Duodenal mucosa (tissue), 2 donors: ENCODE results near the gene CYCS.
A peak's percentile ranks its signal among the peaks of the same experiment; 100 is the strongest.
"Not testable (repeated sequence)": the region's sequence is repeated elsewhere in the genome, so short reads cannot be mapped to it uniquely, and the experiment has no call there.

Experiments used
- H3K27ac ChIP-seq: one replicate; pipeline ENCODE4 v1.7.0; 2013; ENCODE audit warnings: low read depth, low read length
- H3K27me3 ChIP-seq, 2 donors: one replicate each; pipeline ENCODE4 v1.7.0; 2013; ENCODE audit warnings: low read length in 2 of 2, control low read depth in 1 of 2; ENCODE audit not compliant: insufficient read depth in 2 of 2, control insufficient read depth in 1 of 2
- H3K36me3 ChIP-seq, 2 donors: one replicate each; pipeline ENCODE4 v1.7.0; 2013; ENCODE audit warnings: low read length in 2 of 2, control low read depth in 1 of 2; ENCODE audit not compliant: insufficient read depth in 2 of 2, control insufficient read depth in 1 of 2
- H3K4me1 ChIP-seq, 2 donors: one replicate each; pipeline ENCODE4 v1.7.0; 2013; ENCODE audit warnings: low read length in 2 of 2, control low read depth in 1 of 2; ENCODE audit not compliant: insufficient read depth in 2 of 2, control insufficient read depth in 1 of 2
- H3K4me3 ChIP-seq, 2 donors: one replicate each; pipeline ENCODE4 v1.7.0; 2013; ENCODE audit warnings: low read length in 2 of 2, low read depth in 1 of 2
- H3K9ac ChIP-seq, 2 donors: one replicate each; pipeline ENCODE4 v1.7.0; 2013; ENCODE audit warnings: low read length in 2 of 2, low read depth in 1 of 2
- H3K9me3 ChIP-seq, 2 donors: one replicate each; pipeline ENCODE4 v1.7.0; 2013; ENCODE audit warnings: low read length in 2 of 2, control low read depth in 1 of 2; ENCODE audit not compliant: control insufficient read depth in 1 of 2

CYCS gene

DNA sequence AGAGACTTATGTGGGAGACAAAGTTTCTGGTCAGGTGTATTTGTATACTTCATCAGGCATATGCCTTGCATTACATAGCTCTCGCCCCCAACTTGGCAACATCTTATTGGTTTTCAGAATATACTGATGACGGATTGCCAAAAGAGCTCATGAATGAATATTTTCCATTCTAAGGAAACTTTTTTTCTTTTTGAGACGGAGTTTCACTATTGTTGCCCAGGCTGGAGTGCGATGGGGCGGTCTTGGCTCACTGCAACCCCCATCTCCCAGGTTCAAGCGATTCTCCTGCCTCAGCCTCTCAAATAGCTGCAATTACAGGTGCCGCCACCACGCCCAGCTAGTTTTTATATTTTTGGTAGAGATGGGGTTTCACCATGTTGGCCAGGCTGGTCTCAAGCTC, 6.0 kb downstream of the CYCS start:
- no peaks in the 10 kb centered on the region for H3K27me3 ChIP-seq
- H3K4me1 ChIP-seq = peaks cover 15 to 19% of the 10 kb centered on the region in 2 donors
- H3K4me3 ChIP-seq = no peak overlapping the region
- H3K36me3 ChIP-seq = peaks cover 10 to 36% of the 10 kb centered on the region in 2 donors
- H3K9ac ChIP-seq = no peak overlapping the region
- no peaks in the 10 kb centered on the region for H3K9me3 ChIP-seq
- H3K27ac ChIP-seq = no peak overlapping the region

DNA sequence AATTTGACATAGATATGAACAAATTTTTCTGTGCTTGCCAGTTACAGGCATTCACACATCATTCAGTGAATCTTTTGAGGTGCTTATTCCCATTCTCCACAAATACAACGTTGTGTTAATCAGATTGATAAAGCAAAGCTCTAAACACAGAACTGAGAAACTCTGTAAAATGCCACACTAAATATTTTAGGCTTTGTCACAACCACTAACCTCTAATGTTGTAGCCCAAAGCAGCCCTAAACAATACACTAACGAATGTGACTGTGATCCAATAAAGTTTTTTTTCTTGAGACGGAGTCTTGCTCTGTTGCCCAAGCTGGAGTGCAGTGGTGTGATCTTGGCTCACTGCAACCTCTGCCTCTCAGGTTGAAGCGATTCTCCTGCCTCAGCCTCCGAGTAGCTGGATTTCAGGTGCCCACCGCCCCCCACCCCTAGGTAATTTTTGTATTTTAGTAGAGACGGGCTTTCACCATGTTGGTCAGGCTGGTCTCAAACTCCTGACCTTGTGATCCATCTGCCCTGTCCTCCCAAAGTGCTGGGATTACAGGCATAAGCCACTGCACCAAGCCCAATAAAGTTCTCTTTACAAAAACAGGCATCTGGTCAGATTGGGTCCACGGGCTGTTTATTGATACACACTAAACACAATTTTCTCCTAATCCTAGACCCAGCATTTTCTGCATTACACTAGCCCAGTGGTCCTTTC, 6.9 kb downstream of the CYCS start:
- H3K27me3 ChIP-seq = no peaks in the 10 kb centered on the region
- peak overlapping the region in 1 of 2 donors; percentile 1 for H3K9ac ChIP-seq
- peaks cover 10 to 36% of the 10 kb centered on the region in 2 donors for H3K36me3 ChIP-seq
- H3K4me3 ChIP-seq = no peak overlapping the region
- no peaks in the 10 kb centered on the region for H3K9me3 ChIP-seq
- H3K27ac ChIP-seq = no peak overlapping the region
- H3K4me1 ChIP-seq = peaks cover 13 to 15% of the 10 kb centered on the region in 2 donors

DNA sequence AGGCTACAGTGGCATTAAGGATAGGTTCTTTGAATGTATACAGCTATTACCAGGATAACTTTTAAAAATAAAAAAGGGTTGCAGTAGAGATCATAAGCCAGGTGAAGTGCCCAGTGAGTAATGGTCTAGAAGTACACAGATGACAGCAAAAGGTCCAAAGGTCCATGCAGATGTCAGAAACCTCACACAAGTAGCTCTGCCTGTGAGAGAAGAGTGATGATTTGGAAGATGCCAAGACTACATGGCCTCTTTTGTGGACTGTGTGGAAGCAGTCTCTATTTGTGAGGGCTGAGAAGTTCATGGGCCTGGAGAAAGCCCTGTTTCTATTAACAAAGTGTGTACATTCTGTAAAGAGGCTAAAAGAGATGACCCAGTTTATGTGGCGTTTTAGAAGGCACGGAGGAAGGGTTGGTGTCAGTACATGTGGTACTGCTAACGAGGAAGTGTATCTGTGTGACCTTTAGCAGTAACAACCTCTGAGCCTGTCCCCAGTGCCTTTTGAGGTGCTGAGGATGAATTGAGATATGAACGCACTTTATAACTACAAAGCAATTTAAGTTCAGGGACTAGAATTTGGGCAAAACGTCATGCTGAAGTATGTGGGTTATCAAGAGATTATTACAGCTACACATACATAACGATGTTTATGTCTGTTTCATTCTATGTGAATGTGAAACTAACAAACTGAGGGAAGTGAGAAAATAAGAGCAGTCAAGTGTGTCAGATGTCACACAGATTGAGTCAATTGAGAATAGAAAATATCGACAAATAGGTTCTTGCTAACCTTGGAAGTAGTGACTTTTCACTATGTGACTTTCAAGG, 7.6 kb downstream of the CYCS start:
- Histone ChIP-seq H3K27ac (no peak overlapping the region), H3K4me3 (peak overlapping the region in 1 of 2 donors; percentile 6), H3K9ac (peak overlapping the region; percentile 1 to 7), H3K36me3 (peaks cover 8 to 32% of the 10 kb centered on the region in 2 donors), H3K9me3 (no peaks in the 10 kb centered on the region), H3K27me3 (no peaks in the 10 kb centered on the region), H3K4me1 (peaks cover 13 to 15% of the 10 kb centered on the region in 2 donors)

DNA sequence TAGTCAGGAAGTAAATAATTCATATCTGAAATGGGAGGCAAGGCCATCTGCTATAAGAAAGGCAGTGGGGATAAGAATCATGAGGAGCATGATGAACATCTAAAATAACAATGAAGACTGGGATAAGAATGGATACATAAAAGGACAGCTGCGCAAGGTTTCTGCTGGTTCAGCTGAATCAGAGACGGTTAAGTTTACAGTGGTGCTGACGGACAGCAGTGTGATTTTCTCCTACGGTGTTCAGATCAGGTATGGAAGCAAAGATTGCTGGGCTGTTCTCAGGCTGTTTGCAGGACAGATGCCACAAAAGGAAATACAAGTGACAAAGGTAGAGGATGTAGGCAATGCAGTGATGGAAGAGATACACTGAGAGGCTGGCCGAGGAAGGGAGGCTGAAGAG, 8.4 kb downstream of the CYCS start:
- no peak overlapping the region for H3K9ac ChIP-seq
- H3K4me3 ChIP-seq = no peak overlapping the region
- no peaks in the 10 kb centered on the region for H3K9me3 ChIP-seq
- H3K27me3 ChIP-seq = no peaks in the 10 kb centered on the region
- H3K27ac ChIP-seq = no peak overlapping the region
- H3K36me3 ChIP-seq = peaks cover 5 to 24% of the 10 kb centered on the region in 2 donors
- H3K4me1 ChIP-seq = peaks cover 13 to 15% of the 10 kb centered on the region in 2 donors

DNA sequence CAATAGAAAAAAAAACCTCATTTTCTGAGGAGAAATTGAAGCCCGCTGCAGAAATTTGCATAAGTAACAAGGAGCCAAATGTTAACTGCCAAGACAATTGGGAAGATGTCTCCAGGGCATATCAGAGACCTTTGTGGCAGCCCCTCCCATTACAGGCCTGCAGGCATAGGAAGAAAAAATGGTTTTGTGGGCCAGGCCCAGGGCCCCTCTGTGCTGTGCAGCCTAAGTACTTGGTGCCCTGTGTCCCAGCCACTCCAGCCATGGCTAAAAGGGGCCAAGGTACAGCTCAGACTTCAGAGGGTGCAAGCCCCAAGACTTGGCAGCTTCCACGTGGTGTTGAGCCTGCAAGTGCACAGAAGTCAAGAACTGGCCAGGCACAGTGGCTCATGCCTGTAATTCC, 14.5 kb downstream of the CYCS start:
- H3K27me3 ChIP-seq, H3K36me3 ChIP-seq: not testable (repeated sequence)

DNA sequence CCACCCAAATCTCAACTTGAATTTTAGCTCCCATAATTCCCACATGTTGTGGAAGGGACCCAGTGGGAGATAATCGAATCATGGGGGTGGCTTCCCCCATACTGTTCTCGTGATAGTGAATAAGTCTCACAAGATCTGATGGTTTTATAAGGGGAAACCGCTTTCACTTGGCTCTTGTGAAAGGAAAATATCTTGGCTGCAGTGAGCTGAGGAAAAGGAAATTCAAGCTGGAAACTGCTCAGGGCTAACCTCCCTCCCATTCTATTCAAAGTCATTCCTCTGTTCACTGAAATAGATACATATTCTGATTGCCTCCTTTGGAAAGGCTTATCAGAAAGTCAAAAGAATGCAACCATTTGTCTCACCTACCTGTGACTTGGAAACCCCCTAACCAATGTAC, 15.8 kb downstream of the CYCS start:
- H3K27ac ChIP-seq = no peak overlapping the region

More for the DNA sequence above, 14.5 kb downstream of the CYCS start:
- not testable (repeated sequence) for H3K27ac ChIP-seq, H3K9ac ChIP-seq, H3K4me1 ChIP-seq, H3K9me3 ChIP-seq, H3K4me3 ChIP-seq

DNA sequence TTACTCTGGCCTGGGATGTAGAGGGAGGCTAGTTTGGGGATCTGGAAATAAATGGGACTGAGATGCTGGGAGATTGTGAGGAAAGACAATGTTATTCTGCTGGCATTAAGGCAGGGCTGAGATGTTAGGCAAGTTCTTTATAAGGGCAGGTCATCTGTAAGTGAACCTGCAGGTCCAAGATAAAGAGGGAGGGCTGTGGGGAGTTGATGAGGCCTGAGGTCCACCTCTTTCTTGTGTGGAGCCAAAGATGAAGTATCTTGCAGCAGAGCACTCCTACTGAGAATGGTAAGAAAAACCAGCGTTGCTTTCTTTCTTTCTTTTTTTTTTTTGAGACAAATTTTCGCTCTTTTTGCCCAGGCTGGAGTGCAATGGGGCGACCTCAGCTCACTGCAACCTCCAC, 19.1 kb downstream of the CYCS start:
- Histone ChIP-seq H3K36me3 (no peaks in the 10 kb centered on the region), H3K27me3 (no peaks in the 10 kb centered on the region), H3K9me3 (no peaks in the 10 kb centered on the region), H3K4me1 (no peaks in the 10 kb centered on the region), H3K27ac (no peak overlapping the region), H3K9ac (no peak overlapping the region), H3K4me3 (no peak overlapping the region)

More for the DNA sequence above, 15.8 kb downstream of the CYCS start:
- H3K4me3 ChIP-seq = no peak overlapping the region
- H3K4me1 ChIP-seq = no peaks in the 10 kb centered on the region
- no peaks in the 10 kb centered on the region for H3K9me3 ChIP-seq
- H3K36me3 ChIP-seq = no peaks in the 10 kb centered on the region
- no peaks in the 10 kb centered on the region for H3K27me3 ChIP-seq
- no peak overlapping the region for H3K9ac ChIP-seq

DNA sequence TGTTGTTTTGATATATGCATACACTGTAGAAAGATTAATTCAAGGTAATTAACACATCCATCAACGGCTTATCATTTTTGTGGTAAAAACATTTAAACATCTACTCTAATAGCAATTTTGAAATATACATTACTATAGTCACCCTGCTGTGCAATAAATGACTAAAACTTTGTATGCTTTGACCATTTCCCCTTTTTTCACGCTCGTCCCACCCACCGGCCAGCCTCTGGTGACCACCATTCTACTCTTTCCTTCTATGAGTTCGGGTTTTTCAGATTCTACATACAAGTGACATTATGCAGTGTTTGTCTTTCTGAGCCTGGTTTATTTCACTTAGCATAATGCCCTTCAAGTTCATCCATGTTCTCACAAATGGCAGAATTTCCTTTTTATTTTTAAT, 21.3 kb downstream of the CYCS start:
- H3K9me3 ChIP-seq = no peaks in the 10 kb centered on the region
- no peak overlapping the region for H3K27ac ChIP-seq
- H3K4me3 ChIP-seq = no peak overlapping the region
- no peak overlapping the region for H3K9ac ChIP-seq
- H3K4me1 ChIP-seq = no peaks in the 10 kb centered on the region
- no peaks in the 10 kb centered on the region for H3K27me3 ChIP-seq
- H3K36me3 ChIP-seq = no peaks in the 10 kb centered on the region

DNA sequence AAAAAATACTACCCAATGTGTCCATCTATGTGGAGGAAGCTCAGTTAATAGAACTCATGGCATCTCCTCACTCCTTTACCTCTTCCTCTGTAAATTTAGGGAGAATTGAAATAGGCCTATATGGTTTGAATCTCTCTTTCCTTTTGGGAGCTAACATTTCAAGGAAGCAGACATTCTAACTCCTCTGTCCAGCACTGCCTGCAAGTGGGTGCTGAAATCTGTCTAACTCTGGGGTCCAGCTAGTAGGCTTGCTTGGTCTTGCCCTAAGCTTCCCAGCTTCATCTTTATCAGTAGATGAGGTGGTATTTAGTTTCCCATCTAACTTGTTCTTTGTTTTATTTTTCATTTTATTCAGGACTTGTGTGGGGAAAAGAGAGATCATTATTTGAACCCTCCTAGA, 23.2 kb downstream of the CYCS start:
- H3K36me3 ChIP-seq = no peaks in the 10 kb centered on the region
- no peaks in the 10 kb centered on the region for H3K4me1 ChIP-seq
- H3K27me3 ChIP-seq = no peaks in the 10 kb centered on the region
- no peak overlapping the region for H3K9ac ChIP-seq
- no peaks in the 10 kb centered on the region for H3K9me3 ChIP-seq
- H3K27ac ChIP-seq = no peak overlapping the region
- H3K4me3 ChIP-seq = no peak overlapping the region
